Uterus (tissue), 4 donors: ENCODE results near the gene ZNF20. TPM values are rescaled to one million over a fixed set of nuclear protein-coding genes. Genes with fewer than 3 reads are reported as not detected.

ENCODE experiments used
- DNase-seq, 2 donors: peaks; one replicate each; pipeline ENCODE4 v3.0.0-alpha.2; 2019 to 2020
- H3K27ac ChIP-seq, 2 donors: fragments of 200-600 bp; sonication (generic); 1 replicate in 1 of 2; 2 replicates in 1 of 2; pipeline ENCODE4 v1.5.1; 2016 to 2018
- H3K27me3 ChIP-seq, 2 donors: fragments of 200-600 bp; sonication (generic); one replicate each; pipeline ENCODE4 v1.5.1; 2018 to 2019; ENCODE audit warnings: control low read depth in 1 of 2
- H3K36me3 ChIP-seq, 2 donors: fragments of 200-600 bp; sonication (generic); one replicate each; pipeline ENCODE4 v1.5.1; 2019; ENCODE audit warnings: control low read depth in 1 of 2
- H3K4me1 ChIP-seq, 2 donors: fragments of 200-600 bp; sonication (generic); one replicate each; pipeline ENCODE4 v1.5.1; 2018 to 2019; ENCODE audit warnings: control low read depth in 1 of 2
- H3K4me3 ChIP-seq, 2 donors: fragments of 200-600 bp; sonication (generic); 1 replicate in 1 of 2; 2 replicates in 1 of 2; pipeline ENCODE4 v1.5.1; 2018 to 2019; ENCODE audit warnings: mild to moderate bottlenecking in 1 of 2
- H3K9me3 ChIP-seq, 2 donors: fragments of 200-600 bp; sonication (generic); one replicate each; pipeline ENCODE4 v1.5.1; 2019; ENCODE audit warnings: control low read depth in 1 of 2
- CTCF ChIP-seq, 4 experiments: fragments of 200-600 bp in 2 of 4; fragments of 450-650 bp in 2 of 4; sonication (generic) in 2 of 4; IDR thresholded peaks; one replicate each; pipeline ENCODE4 v1.5.1; 2016 to 2019; ENCODE audit warnings: antibody characterized with exemption in 4 of 4, mild to moderate bottlenecking in 2 of 4, moderate library complexity in 1 of 4
- POLR2A ChIP-seq, 2 donors: fragments of 450-650 bp; IDR thresholded peaks; one replicate each; pipeline ENCODE4 v1.6.1; 2016; ENCODE audit warnings: antibody characterized with exemption in 2 of 2, mild to moderate bottlenecking in 1 of 2, moderate library complexity in 1 of 2
- intact Hi-C: fragments of 100-400 bp; cut with DNase I; formaldehyde crosslinking; loops from one replicate; pipeline ENCODE4 v1.15.1; 2023; ENCODE audit warnings: low total_unique reads
- total RNA-seq, 4 donors: library from RNA; depleted of rRNA in 3 of 4; stranded (reverse); fragments of >200 nt in 3 of 4; gene quantifications; one replicate each; pipeline versions ENCODE4 v1.1.0 to v1.2.4, GENCODE V29; 2014 to 2023
- donor health status: DM: yes; HTN: yes; CAD: no.

Gene ZNF20
- total RNA-seq: 10 to 100 TPM in 1 of 4 donors, 1 to 10 TPM in 1, not detected in 2; 5.0 to 15.7 TPM

DNA sequence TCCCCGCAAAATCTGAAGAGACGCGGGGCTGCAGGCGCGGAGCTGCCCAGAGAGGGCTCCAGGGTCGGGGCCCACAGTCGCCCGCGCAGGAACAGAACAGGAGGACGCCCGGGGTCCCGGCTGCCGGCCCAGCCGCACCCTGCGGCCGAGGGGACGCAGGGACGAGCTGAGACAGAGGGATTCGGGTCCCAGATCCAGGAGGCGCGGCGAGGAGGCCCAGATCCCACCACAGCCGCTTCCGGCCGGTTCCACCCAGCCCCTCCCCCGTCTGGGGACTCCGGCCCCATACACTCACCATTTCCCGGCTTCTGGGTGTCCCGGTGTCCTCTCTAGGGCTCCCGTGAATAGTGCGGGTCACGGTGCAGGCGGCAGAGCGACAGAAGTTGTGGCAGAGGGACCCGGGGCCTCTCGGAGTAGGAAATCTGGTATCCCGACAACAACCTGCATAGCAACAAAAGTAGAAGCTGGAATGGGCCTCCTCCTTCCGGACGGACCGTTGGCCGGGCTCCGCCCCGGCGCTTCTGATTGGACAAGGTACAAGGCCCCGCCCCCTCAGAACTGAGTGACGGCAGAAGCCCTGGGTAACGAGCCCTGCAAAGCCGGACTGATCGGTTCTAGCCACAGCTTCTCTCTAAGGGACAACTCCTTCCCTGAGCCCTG, at the start of gene ZNF20:
ZNF20 (minus strand) TSS at position 466 of the 660 bp plus-strand sequence; CDS start at position 298, 168 bp downstream.
- H3K27me3 ChIP-seq: no peaks in the 10 kb centered on the region
- intact Hi-C loops: loop anchor here (5.0 kb wide), 1 partner anchor 83 kb away; no protein-coding TSS in a partner anchor
- TF ChIP-seq CTCF (IDR thresholded peaks at IDR 0.05) (no peak), POLR2A (IDR thresholded peaks at IDR 0.05) (peak; percentile 24 to 52)
- H3K36me3 ChIP-seq: no peaks in the 10 kb centered on the region
- peak within 1 kb of the TSS; percentile 79 for H3K27ac ChIP-seq
- no peaks in the 10 kb centered on the region for H3K9me3 ChIP-seq
- peak; percentile 94 to 96 for DNase-seq
- H3K4me1 ChIP-seq: no peaks in the 10 kb centered on the region
- H3K4me3 ChIP-seq: peak within 1 kb of the TSS; percentile 58 to 75

DNA sequence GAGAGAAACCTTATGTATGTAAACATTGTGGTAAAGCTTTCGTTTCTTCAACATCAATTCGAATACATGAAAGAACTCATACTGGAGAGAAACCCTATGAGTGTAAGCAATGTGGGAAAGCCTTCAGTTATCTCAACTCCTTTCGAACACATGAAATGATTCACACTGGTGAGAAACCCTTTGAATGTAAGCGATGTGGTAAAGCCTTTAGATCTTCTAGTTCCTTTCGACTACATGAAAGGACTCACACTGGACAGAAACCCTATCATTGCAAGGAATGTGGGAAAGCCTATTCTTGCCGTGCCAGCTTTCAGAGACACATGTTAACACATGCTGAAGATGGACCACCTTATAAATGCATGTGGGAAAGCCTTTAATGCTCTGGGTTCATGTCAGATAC, 47.5 kb upstream of the ZNF20 start:
- intact Hi-C loops: no loop called here
- Histone ChIP-seq H3K4me1 (no peaks in the 10 kb centered on the region), H3K9me3 (peaks cover 0 to 63% of the 10 kb centered on the region in 2 donors), H3K27ac (no peak overlapping the region), H3K4me3 (no peak overlapping the region), H3K27me3 (no peaks in the 10 kb centered on the region), H3K36me3 (no peaks in the 10 kb centered on the region)
- TF ChIP-seq CTCF (IDR thresholded peaks at IDR 0.05): no peak
- TF ChIP-seq POLR2A (IDR thresholded peaks at IDR 0.05): no peak
- no peak for DNase-seq

DNA sequence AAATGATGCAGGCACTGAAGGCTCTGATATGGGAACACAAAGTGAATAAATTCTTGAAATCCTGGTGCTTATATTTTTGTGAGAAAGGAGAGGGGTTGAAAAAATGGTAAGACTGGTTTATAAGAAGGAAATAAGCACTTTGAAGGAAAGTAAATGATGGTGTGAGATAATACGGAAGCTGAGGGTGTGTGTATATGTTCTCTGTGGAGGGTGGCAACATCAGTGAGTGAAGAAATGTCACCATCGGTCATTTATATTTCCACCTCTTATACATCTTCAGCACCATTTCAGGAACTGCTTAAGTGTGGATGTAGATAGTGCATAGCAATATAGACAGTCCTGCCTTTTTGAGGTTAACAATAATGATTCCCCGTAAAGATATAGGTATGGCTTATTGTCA, 40.2 kb upstream of the ZNF20 start:
- Histone ChIP-seq H3K36me3 (no peaks in the 10 kb centered on the region), H3K27ac (no peak overlapping the region), H3K4me1 (no peaks in the 10 kb centered on the region), H3K27me3 (no peaks in the 10 kb centered on the region), H3K4me3 (no peak overlapping the region), H3K9me3 (peaks cover 0 to 5% of the 10 kb centered on the region in 2 donors)
- intact Hi-C loops: no loop called here
- TF ChIP-seq CTCF (IDR thresholded peaks at IDR 0.05) (no peak), POLR2A (IDR thresholded peaks at IDR 0.05) (no peak)
- no peak for DNase-seq

DNA sequence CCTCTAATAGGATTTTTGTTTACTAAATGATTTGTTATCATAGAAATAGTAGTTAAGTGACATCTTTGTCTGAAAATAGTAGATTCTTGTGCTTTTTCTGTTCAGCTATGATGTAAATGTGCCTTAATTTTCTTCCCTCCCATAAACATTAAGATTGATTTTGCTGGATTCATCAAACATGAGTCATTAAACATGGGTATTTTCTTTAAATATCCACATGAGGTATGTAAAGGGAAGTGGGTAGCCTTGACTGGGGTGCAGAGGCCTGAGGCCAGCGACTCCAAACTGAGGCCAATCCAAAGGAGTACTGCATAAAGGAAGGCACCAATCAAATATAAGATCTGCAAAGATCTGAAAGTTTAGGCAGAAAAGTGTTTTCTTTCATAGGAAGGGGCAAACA, 26.5 kb upstream of the ZNF20 start:
- H3K4me1 ChIP-seq: peaks cover 2 to 3% of the 10 kb centered on the region in 2 donors
- H3K27ac ChIP-seq: peak overlapping the region in 1 of 2 donors; percentile 31
- intact Hi-C loops: no loop called here

GRCh38 chr19:12163826-12164225, 23.7 kb upstream of the ZNF20 start:
- intact Hi-C loops: no loop called here
- Histone ChIP-seq H3K9me3 (no peaks in the 10 kb centered on the region), H3K36me3 (no peaks in the 10 kb centered on the region), H3K4me3 (peak overlapping the region; percentile 77 to 90), H3K27me3 (no peaks in the 10 kb centered on the region), H3K4me1 (peaks cover 2 to 3% of the 10 kb centered on the region in 2 donors), H3K27ac (peak overlapping the region; percentile 89 to 93)
- no peak for DNase-seq
- TF ChIP-seq POLR2A (IDR thresholded peaks at IDR 0.05) (no peak), CTCF (IDR thresholded peaks at IDR 0.05) (no peak)

More for the DNA sequence above, 26.5 kb upstream of the ZNF20 start:
- Histone ChIP-seq H3K27me3 (no peaks in the 10 kb centered on the region), H3K36me3 (no peaks in the 10 kb centered on the region), H3K9me3 (no peaks in the 10 kb centered on the region), H3K4me3 (no peak overlapping the region)
- no peak for DNase-seq
- TF ChIP-seq POLR2A (IDR thresholded peaks at IDR 0.05): no peak
